Stimulated activated naive CD4-positive, alpha-beta T cell (primary cell): ENCODE measurements around the gene GMCL2.

Source experiments
- DNase-seq, 6 experiments: peaks; one replicate each; lab custom pipeline; 2025; lab: John Stamatoyannopoulos, UW

The GMCL2 gene

DNA sequence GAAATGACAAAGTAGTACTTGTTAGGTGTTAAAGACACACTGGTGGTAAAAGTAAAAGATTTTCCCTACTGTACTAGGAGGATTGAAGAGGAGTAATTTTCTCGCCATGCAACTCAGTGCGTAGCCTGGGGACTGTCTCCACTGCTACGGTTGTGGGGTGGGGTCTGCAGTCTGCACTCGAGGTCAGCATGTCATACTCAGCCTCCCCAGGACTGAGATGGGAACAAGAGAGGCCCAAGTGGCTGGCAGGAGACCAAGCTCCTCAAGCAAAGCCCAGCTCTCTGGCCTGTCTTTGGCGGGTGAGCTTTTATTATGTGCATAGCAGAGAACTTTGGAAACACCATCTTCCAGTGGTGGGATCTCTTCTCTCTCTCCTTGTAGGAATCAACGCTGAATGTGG is 43.9 kb downstream of the GMCL2 start:
- DNase-seq, result no peak

DNA sequence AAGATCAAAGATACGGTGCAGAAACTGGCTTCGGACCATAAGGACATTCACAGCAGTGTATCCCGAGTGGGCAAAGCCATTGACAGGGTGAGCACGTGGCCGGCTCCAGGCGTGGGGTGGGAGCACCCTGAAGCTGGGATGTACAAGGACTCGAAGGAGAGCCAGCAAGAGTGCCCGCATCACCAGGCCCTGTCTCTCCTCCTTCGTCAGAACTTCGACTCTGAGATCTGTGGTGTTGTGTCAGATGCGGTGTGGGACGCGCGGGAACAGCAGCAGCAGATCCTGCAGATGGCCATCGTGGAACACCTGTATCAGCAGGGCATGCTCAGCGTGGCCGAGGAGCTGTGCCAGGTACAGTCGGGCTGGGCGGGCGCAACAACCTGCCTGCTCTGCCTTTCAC is 44.5 kb downstream of the GMCL2 start:
- DNase-seq, result no peak

DNA sequence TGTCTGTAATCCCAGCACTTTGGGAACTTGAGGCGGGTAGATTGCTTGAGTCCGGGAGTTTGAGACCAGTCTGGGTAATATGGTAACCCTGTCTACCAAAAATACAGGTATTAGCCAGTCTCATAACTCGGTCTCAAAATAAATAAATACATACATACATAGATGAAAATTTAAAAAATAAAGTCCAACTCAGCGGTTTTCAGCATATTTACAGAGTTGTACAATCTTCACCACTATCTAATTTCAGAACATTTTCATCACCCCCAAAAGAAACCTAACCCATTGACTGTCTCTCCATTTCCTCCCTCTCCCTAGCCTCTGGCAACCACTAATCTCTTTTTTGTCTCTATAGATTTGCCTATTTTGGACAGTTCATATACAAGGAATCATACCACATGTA is 45.6 kb downstream of the GMCL2 start:
- no peak for DNase-seq

DNA sequence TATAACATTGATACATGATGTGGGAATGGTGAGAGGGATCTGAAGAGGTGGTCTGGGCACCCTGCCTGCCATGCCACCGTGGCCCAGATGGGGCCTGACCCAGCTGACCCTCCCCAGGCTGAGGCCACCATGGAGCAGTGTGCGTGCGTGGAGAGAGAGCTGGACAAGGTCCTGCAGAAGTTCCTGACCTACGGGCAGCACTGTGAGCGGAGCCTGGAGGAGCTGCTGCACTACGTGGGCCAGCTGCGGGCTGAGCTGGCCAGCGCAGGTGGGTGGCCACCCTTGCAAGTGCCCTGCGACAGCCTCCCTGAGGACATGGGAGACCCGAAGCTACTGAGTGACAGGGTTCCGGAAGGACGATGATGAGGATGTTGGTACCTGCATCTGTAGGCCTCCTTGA is 49.2 kb downstream of the GMCL2 start:
- DNase-seq, result no peak

DNA sequence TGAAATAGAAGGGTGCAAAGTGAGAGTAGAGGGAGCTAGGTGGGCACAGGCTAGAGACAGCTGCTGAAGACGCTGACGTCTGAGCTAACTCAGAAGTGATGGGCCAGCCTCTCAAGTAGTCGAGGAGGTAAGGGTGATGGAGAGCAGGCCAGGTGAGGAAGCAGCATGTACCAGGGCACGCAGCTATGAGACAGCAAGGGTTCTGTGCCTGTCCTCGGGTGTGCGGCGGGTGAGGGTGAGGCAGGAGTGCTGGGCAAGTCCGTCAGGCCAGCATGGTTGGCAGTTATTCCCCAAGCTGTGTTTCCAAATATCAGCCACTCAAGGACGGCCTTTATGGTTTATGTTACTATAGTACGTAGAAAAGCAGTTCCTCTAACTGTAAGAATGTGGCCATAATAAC is 50.2 kb downstream of the GMCL2 start:
- DNase-seq, result no peak
